ENCODE measurements around the gene SLC7A14.

Gene SLC7A14

GRCh38 chr3:170469151-170470062, 116.5 kb downstream of the SLC7A14 start:
- peak; percentile 60 for DNase-seq

- peak; percentile 30 for DNase-seq
These were observed 118.2 kb downstream of the SLC7A14 start for GRCh38 chr3:170467571-170468147.

GRCh38 chr3:170467007-170467406, 118.9 kb downstream of the SLC7A14 start:
- no peak for DNase-seq

DNA sequence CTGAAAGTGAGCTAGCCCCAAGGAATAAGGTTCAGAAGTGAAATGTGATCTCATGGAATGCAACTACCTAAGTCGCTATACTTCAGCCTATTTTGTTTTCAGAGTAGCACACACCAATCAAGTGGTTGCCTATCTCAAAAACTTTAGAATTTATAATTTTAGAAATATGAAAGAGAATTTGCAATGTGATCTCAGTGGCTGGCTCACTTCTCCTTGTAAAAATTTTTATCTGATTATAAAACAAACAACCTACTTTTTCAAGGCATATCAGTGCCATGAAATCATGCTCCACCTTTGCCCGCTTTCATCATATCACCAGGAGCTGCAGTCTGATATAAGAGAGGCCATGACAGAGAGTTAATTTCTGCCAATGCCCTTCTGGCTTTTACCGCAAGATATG, 119.9 kb downstream of the SLC7A14 start:
- no peak for DNase-seq

- DNase-seq, result no peak
These were observed 122.9 kb downstream of the SLC7A14 start for GRCh38 chr3:170463011-170463410.

- no peak for DNase-seq
These were observed 127.6 kb downstream of the SLC7A14 start for GRCh38 chr3:170458285-170458684.

DNA sequence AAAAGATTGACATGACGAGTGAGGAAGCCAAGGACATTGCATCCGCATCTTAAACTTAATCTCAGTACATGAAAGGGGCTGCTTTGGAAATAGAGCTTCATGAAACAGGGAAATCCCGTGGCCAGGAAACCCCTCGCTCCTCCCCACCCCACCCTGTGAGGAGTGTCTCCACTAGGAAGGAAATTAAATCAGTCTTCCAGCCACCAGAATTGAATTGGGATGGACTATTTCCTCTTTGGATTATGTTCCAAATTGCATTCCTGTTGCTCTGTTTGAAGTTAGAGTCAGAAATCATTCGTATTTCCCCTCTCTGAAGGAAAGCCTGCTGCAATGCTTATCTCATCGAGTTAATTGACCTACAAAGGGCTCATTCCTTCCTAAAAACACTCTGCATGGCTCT, 131.4 kb downstream of the SLC7A14 start:
- no peak for DNase-seq

DNA sequence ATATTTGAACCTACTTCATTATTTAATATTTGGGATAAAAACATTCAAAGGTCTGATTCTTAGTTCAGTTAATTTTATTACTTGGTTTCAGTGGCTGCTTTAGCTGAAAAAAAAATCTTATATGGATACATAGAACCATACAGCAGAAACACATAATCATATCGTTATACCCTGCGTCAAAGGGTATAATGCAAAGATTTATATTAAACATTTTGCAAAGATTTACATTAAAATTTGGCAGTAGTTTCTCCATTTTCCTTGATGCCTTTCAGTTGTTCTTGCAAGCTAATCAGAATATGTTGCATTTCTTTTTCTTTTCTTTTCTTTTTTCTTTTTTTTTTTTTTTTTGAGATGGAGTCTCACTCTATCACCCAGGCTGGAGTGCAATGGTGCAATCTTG, 135.8 kb downstream of the SLC7A14 start:
- DNase-seq, result no peak

GRCh38 chr3:170448584-170448983, 137.3 kb downstream of the SLC7A14 start:
- DNase-seq, result no peak

DNA sequence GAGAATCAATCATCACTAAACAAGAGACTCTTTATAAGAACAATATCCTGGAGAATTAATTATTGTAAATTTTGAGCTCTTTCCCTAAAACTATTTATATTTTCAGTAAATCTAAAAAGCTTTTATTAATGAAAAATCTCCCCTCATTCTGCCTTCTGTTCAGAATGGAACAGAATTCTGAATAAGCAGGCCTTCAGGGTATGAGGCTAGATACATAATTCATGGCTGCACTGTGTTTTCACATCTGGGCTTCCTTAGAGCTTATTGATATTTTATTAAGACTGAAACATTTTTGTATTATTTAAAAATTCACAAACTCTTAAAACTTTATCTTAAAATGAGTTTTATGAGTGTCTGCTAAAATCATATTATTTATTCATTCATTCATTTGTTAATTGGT, 142.4 kb downstream of the SLC7A14 start:
- DNase-seq, result no peak

DNA sequence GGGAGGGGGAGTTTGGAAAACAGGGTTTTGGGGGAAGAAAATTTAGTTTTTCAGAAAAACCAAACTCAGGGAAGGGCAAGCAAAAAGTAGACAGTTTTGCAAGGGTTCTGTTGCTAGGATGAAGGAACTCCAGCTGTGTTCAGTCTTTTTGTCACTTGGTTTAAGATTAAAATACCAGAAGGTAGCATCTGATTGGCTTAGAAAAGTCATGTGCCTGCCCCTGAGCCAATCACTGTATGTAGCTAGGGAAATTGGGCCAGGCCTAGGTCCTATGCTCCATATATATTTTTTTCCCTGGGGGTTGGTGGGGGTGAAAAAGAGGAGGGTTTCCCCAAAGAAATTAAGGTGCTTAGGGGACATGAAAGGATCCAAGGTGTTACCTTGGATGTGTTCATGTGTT, 142.9 kb downstream of the SLC7A14 start:
- no peak for DNase-seq

DNA sequence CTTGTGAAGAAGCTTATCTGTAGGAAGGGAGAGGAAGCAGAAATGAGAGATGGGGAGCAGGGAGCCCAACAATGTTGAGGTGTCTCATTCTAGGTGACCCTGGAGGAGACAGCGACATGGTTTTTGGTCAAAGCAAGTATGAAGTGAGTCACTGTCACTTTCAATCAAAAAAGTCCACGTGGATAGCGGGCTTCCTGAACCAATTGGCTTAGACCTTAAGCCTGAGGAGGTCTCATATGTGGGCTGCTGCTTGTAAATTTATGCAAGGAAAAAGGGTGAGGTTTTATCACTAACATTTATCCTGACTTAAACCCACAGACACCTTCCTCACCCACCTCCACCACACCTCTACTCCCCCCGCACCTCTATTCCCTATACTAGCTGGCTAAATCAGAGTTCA, 144.5 kb downstream of the SLC7A14 start:
- no peak for DNase-seq

- DNase-seq, result no peak
These were observed 145.5 kb downstream of the SLC7A14 start for GRCh38 chr3:170440344-170440743.

- DNase-seq, result no peak
These were observed 147.0 kb downstream of the SLC7A14 start for GRCh38 chr3:170438836-170439235.

DNA sequence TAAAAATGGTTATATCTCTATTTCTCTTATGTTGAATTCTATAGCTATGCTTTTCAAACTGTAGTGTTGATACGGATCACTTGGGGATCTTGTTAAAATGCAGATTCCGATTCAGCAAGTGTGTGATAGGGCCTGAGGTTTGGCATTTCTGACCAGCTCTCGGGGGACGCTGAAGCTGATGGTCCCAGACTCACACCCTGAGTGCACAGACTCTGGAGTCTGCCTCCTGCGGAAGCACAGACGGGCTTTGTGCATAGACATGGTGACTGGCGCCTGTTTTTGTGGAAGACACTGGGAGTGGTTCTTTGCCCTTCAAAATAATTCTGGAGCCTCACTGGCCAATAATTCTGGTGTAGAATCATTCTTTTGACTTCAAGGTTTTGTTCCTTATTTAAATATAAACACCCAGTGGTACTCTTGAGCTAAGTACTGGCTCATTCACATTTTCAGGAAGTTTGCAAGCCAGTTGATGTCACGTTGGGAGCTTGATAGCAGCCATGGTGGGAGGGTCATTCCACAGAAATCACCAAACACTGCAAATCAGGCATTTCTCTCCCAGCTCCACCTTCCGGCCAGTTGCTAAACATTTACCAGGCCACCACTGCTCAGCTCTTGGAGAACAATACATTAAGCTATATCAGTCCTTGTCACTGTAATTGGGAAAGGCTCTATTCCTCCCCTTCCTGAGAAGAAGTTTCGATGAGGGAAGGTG, 148.0 kb downstream of the SLC7A14 start:
- DNase-seq, result no peak

- no peak for DNase-seq
These were observed 148.7 kb downstream of the SLC7A14 start for GRCh38 chr3:170437176-170437575.

DNA sequence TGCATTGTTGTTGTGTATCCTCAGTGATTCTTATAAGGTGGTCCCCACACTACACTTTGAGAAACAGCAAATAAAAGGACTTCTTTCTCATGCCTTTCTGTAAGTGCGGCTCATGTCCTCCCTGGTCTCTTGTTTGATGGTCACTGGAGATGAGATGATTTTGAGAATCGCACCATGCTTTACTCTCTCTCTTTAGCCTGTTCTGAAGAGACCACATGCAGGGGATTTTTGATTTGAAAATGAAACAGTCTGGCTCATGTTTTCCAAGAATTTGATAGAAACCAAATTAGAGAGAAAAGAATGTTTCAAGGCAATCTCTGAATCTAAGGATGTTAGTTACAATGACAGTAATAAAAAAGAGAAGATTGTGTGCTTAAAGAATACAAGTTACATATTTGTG, 149.2 kb downstream of the SLC7A14 start:
- DNase-seq, result no peak

DNA sequence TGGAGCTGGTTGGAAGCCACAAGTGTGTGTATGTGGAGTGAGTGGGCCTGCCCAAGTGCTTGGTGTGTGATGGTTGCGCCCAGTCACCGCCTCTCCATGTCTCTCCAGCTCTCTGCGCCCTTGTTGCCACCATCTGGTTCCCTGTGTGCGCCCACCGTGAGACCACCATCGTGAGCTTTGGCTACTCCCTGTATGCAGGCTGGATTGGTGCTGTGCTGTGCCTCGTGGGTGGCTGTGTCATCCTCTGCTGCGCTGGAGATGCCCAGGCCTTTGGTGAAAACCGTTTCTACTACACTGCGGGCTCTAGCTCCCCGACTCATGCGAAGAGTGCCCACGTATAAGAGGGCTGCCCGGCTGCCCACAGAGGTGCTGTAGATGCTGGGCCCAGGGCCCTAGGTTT, 153.5 kb downstream of the SLC7A14 start:
- no peak for DNase-seq

DNA sequence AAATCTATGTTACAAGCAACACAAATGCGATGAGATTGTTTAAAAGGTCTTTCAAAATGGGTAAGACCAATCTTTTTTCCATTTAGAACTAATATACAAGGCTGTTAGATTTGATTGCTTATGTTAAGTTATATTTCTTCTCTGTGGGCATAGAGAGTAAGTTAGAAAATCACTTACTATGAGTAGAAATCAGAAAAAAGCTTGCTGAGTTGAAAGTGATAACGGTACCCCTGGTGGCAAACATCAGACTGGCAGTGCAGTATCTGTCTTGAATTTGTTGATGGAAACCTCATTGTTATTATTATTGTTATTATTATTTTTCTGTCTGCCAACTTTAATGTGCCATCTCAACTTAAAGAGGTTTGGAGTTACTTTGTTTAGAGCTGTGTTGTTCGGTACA, 154.8 kb downstream of the SLC7A14 start:
- no peak for DNase-seq

GRCh38 chr3:170429050-170429449, 156.8 kb downstream of the SLC7A14 start:
- DNase-seq, result no peak

DNA sequence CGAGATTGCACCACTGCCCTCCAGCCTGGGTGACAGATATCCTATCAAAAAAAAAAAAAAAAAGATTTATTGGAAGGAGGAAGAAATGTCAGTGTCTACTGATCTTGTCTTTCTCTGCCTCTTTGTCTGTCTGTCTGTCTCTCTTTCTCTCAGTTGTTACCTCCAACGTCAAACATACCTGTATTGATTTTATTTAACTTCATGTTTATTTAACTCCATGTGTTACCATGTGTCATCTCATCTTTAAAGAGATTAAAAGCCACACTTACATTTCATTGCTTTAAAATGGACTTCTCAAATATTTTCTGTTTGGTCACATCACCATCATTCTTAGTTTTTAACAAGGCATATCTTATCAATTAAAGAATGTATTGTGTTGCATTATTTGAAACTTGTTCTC, 157.8 kb downstream of the SLC7A14 start:
- DNase-seq, result no peak

DNA sequence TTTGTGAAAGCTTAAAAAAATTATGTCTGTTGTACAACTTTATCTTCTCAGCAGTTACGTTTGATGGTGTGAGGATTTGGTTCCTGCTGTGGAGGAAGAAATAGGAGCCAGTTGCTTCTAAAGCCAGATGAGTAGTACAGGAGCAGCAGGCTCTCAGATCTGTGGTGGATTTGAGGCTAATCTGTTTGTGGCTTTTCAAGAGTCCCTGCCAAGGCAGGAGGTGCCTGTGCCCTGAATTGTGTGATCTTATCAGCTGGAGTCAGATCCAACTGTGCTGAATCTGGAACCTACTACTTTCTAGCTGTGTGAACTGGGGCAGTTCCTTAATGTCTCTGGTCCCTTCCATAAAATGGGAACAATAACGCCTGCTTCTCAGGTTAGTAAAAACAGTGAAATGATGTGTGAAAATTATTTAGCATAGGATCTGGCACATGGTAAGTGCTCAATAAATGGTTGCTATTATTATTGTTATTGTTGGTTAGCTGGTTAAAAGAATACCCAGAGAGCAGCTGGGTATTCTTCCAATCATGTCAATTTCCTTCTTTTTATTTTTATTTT, 159.6 kb downstream of the SLC7A14 start:
- DNase-seq, result peak; percentile 64

DNA sequence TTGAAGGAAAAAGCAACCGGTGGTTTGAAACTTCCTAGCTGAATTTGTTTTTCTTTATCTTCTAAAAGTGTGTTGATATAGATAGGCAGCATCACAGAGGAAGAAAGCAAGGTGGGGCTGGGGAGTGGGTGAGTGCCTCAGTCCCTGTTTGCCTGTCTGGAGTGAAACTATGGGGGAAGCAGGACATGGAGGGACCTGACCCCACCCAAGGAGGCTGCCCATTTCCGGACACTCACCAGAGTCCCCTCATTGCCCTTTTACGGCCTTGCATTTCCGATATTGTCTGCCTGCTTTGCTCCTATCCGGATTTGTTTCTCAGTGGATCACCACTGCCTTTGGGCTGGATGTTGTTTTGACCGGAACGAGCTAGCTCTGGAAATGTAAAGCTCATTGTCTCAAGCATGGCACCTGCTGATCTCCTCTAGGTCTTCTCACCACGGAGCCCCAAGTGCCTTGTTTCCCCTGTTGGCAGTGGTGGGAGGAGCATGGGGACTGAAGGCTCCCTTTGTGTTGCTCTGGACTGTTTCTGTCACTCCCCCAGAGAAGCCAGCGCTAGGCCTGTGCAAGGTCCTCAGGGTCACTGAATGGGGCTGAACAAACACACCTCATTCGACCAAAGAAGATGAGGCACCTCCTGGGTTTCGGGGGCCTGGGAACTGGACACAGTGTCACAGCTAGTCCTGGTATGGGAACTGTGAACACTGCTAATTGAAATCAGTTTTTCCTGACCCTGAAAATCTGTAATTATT, 160.2 kb downstream of the SLC7A14 start:
- peak; percentile 80 for DNase-seq
